GM18867 (cell line): ENCODE measurements around the gene ZNF892.
"Not testable (repeated sequence)": the region's sequence is repeated elsewhere in the genome, so short reads cannot be mapped to it uniquely, and the experiment has no call there.

ENCODE experiments used
- ATAC-seq: cut with Tn5 transposase; IDR thresholded peaks from one replicate; pipeline ENCODE4 v1.9.1; 2021; ENCODE audit warnings: mild to moderate bottlenecking, moderate library complexity; ENCODE audit not compliant: unreplicated experiment

The ZNF892 gene

DNA sequence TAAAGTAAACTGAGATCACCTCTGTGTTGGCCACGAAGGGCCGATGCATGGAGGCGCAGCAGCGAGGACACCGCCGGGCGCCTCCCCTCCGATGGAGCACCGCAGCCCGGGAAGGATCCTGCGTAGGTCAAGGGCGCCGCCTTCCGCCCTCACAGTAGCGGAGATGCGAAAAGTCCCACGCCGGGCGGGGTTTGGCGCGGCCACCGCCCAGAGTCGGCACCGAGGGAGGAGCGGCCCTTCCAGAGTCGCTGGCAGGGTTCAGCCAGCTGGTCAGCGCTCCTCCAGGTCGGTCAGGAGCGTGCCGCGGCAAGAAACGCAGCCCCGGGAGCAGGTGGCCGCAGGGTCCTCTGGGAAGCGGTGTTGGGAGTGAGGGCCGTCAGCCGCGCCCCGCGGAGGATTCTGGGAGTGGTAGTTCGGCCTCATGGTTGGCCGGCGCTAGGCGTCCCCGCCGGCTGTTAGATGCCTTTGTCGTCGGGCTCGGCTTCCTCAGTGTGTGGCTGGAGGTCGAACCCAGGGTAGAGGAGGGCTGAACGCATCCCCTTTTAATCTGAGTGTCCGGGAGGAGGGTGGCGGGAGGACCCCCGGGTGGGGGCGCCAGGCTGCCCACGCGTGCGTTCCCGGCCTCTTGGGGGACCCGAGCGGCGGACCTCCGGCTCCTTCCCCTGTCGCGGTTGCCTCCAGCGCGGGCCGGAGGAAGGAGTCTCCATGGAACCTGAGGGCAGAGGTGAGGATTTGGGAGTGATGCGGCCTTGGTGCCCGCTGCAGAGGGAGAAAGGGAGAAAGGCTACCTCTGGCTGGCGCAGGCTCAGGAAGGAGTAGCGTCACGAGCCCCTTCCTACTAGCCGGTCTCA is at the start of gene ZNF892:
Gene ZNF892 (plus strand): TSS at position 411 of the 851 bp plus-strand sequence. CDS start 295 bp downstream, at position 706.
- ATAC-seq = peak; percentile 98

DNA sequence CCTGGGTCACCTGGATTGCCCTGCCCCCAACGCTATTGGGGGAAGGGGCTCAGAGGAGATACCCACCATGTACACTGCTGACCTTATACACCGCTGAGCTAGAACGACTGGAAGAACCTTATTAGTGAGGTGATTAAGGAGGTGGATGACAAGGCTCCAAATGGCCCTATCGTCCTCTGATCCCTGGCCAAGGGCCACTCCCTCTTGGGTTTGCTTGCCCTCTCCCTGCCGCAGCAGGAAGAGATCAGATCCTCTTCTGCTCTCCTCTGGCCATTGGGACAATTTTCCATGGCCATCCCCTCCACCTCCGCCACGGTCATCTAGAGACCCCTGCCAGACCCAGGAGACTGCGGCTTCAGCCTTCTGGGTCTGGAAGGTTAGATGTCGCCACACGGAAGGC is 48.9 kb upstream of the ZNF892 start:
- ATAC-seq = no peak

DNA sequence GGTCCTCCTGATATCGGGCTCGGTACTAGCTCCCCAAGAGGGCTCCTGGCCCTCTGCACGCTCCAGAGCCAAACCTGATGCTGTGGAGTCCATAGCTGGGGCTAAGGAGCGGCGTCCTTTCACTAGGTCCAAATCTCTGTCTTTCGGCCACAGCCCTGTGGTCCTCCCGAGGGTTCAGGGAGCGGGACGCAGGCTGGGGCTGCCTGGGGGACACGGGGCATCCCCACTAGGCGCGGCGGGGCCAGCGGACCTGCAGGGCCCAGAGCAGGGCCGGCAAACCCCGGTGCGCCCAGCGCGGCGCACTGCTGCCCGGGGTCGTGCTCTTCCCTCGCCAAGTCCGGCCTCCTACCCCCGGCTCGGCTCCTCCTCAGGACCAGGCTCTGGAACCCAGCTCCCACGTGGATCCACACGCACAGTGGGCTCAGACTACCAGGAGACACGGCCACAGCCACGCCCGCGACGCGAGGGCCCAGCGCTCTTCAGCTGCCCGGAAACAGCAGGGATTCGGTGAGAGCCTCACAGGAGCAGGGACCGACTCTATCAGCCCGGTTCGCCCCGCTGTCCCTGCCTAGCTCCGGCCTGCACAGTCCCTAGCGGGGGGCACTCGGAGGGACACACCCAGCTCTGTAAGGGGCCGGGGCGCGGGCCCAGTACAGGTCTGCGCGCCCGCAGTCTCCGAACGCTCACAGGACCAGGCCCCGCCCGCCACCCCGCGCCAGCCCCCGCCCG is 48.3 kb upstream of the ZNF892 start:
- peak; percentile 49 for ATAC-seq

DNA sequence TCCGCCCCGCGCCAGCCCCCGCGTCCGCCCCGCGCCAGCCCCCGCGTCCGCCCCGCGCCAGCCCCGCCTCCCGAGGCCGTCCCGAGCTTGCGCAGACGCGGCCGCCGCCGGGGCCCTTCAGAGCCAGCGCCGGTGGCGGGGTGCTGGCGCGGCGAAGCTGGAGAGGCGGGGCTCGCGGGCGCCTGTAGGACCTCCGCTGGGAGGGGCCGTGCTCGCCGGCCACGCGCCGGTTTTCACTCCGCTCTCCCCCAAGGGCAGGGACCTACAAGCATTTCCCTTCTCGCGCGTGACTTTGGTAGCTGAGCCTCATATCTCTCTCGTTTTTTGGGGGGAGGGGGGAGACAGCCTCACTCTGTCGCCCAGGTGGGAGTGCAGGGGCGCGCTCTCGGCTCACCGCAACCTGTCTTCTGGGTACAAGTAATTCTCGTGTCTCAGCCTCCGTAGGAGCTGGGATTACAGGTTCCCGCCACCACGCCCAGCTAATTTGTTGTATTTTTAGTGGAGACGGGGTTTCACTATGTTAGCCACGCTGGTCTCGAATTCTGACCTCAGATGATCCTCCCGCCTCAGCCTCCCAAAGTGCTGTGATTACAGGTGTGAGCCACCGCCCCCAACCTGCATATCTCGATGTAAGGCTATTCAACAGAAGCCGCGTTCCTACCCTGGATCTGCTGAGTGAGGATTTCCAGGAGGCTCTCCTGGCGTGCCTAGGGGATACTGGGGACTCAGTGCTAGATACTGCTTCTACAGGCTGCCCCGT is 47.5 kb upstream of the ZNF892 start, which contains the start of gene ZNF514:
Gene ZNF514 (minus strand): TSS at position 159 of the 760 bp plus-strand sequence. CDS start 6,595 bp downstream, outside the sequence.
- peak; percentile 97 for ATAC-seq

DNA sequence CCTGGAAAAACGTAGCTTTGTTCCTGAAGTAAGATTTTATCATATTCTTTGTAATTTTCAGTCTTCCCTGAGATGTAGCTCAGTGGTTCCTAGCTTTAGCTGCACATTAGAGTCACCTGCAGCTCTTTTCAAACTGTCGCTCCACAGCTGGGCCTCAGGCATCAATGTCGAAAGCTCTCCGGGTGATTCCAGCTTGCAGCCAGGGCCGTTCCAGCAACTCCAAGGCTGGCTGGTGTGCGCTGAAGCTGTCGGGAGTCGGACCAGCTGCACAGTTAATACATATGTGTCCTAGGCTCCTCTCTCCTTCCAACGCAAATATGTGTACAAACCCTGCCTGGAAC is 42.3 kb upstream of the ZNF892 start:
- peak; percentile 20 for ATAC-seq

DNA sequence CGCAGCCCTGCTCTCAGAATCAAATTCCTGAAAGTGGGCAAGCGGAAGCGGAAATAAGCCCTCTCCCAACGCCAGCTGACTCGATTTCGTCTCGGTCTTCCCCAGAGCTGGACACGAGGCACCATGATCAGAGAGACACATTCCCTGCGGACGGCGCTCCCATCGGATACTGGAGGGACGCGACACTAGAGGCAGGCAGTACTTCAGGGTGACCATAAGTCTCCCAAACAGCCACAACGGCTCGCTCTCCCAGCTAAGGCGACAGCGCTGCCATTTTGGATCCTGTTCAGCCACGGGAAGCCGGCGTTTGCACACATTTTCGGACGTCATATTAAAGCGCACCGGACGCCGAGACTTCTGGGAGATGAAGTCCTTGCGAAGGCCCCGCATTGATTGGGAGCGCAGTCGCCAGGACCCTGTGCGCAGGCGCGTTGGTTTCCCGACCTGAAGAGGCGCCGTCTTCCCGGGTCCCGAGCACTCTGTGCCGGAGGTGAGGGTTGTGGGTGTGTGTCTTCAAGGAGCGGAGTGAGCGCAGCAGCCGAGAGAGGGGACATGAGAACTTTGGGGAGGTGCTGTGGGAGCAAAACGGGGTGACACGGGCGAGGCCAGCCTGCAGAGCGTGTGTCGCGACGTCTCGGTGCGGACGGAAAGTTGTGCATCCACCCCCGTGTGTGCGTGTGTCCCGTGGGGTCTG is 41.8 kb upstream of the ZNF892 start, which contains the start of gene ZNF2:
Gene ZNF2 (plus strand): TSS at position 439 of the 694 bp plus-strand sequence. CDS start 10,418 bp downstream, outside the sequence.
- ATAC-seq = peak; percentile 94

DNA sequence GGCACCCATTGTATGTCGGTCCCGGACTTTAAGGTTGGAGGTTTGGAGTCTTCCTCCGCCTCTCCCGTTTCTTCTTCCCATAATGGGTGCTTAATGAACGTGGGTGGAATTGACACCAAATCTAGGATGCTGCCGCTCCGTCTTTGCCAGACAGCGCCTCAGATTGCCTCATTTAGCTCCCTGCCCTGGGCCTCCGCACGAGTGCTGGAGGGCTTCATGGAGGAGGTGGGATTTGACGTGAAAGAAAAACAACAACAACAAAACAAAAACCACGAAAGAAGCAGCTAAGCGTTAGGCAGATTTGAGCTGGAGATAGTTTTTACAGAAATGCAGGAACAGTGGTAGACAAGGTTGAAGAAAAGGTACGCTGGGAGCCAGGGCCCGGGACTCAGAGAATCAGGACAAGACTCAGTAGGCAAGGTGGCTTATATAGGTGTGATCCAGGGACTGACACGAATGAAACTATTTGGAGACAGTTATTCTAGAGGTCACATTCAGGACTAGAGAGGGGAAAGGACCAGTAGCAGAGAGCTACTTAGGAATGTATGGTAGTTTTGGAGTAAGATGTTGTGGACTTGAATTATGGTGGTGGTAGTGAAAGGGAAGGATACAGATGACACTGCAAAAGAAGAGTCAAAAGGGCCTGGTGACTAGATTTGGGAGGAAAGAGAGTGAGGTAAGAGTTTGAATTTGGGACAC is 41.1 kb upstream of the ZNF892 start:
- ATAC-seq = peak; percentile 14

DNA sequence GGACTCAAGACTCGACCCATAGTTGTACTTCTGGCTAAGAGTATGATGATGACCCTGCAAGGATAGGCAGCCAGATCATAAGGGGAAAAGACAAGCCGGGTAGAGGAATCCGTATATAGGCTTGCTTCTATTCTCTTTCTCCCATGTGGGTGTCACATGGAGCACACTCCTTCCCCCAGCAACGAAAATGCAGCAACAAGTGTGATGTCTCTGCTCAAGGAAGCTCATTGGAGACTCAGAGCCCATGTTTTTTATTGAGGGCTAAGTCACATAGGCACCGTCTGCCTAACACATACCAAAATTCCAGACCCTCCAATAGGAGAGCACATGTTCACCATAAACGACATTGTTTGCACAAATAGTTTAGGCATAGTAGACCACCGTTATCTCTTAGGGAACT is 35.4 kb upstream of the ZNF892 start:
- no peak for ATAC-seq

DNA sequence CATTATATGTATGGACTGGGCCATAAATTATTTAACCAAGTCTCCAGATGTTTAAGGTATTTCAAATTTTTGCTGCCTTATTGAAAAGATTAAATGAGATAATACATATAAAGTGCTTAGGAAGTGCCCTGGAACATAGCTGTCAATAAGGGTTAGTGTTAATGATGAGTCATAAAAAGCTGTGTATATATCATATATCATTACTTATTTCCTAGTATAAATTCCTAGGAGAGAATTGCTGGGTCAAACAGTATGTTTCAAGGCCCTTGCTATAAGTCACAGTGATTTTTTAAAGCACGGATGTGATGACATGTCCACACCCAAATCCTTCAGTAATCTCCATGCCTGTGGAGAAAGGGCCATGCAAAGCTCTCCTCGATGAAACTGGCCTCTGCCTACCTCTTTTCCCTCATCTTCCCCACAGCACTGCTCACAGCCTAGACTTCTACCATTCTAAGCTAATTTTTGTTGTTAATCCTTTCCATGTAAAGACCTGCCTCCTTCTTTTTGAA is 33.2 kb upstream of the ZNF892 start:
- no peak for ATAC-seq

DNA sequence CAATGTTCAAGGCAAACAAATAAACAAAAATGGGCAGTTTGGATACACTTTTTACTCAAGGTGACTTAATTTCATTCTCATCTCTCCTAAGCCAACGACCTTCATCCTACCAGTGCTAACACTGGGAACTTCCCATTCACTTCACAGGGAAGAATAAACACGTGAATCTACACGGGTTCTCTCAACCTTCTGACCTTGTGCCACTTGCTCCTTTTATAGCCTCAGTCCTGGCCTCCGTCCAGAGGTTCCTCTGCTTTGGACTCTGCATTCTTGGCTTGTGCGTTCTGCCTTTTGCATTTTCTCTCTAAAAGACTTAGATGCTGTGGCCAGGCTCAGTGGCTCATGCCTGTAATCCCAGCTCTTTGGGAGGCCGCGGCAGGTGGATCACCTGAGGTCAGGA is 27.9 kb upstream of the ZNF892 start:
- no peak for ATAC-seq

DNA sequence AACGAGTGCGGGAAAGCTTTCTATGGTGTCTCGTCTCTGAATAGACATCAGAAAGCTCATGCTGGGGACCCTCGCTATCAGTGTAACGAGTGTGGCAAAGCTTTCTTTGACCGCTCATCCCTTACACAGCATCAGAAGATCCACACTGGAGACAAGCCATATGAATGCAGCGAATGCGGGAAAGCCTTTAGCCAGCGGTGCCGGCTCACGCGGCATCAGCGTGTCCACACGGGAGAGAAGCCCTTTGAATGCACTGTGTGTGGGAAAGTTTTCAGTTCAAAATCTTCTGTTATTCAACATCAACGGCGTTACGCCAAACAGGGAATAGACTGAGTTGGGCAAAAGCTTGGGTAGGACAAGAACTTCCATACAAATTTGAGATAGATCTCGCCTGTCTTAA is 25.5 kb upstream of the ZNF892 start:
- no peak for ATAC-seq

DNA sequence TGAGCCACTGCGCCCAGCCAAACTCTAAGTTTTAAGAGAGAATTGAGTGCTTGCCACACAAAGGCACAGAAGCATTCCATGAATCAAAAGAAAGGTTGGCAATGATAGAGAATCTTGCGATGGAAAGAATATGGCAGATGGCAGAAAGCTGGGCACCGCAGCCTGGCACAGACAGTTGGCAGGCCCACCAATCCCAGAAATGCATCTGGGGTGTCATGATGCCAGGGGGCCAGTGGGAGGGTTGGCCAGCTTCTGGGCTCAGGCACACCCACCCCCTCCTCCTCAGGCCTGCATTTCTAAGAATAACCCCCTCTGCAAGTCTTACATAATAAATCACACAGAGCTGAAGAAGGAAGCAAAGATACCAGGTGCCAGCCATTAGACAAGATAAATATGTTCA is 22.1 kb upstream of the ZNF892 start:
- ATAC-seq = no peak

DNA sequence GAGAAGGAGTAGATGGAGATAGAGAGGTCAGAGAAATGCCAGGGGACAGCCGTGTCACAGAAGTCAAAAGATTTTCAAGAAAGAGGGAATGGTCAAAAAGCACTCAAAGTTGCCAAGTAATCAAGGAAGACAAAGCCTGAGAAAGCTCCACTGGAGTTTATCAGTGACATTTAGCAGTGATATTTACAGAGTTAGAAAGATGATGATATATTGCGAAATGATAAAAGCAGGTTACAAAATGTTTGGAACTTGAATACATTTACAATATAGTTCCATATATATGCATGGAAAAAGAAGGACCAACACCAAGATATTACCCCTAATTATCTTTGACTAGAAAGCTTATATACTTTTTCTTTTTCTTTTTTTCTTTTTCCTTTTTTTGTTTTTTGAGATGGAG is 21.3 kb upstream of the ZNF892 start:
- ATAC-seq = no peak

DNA sequence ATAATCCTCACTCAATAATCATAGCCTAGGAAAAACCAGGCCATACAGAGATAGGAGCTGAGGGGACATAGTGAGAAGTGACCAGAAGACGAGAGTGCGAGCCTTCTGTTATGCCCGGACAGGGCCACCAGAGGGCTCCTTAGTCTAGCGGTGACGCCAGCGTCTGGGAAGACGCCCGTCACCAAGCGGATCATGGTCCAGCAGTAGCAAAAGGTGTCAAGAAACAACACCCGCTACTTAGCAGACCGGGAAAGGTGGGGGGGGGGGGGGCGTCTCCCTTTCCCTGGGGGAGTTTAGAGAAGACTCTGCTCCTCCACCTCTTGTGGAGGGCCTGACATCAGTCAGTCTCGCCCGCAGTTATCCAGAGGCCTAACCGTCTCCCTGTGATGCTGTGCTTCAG is 14.4 kb upstream of the ZNF892 start:
- ATAC-seq = not testable (repeated sequence)

DNA sequence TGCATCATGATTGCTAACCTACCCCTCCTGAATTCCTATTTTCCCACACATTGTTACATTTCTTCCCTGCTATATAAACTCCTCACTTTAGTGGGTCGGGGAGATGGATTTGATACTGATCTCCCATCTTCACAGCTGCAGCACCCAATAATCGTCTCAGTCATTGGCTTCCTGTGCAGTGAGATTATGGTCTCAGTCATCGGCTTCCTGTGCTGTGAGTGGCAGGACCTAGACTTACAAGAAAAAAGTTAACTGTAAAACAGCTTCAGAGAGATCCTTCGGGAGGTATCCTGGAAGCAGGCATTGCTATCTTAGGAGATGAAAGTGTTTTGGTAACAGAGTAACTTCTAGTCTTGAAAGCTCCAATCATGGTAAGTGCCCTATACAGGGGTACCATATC is 3.4 kb upstream of the ZNF892 start:
- ATAC-seq = no peak

DNA sequence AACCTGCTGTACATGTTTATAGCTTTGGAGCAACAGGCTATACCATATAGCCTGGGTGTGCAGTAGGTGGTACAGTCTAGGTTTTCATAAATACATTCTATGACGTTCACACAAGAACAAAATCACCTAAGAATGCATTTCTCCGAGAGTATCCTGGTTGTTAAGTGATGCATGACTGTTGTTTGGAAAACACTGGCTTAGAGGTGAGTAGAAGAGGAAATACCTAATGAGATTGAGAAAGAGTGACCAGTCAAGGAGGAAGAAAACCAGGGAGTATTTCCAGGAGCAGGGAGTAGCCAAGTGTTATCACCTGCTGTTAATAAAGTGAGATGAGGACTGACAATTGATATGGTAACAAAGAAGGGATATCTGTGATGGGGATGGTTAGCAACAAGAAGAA is 2.9 kb upstream of the ZNF892 start:
- no peak for ATAC-seq

DNA sequence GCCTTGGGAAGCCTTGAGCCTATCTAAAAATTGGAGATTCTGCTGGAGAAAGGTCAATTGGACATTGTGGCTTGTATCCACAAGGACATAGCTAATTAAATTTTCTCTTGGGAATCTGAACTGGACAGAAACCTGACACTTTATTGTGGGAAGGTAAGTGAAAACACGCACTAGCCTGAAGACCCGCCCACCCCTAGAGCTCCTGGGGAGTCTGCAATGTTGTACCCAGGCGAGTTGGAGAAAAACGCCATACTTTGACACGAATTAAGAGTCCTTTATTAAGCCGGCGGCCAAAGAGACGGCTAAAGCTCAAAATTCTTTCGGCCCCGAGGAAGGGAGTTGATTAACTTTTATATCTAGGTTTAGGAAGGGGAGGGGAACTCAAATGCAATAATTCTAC is 1.2 kb upstream of the ZNF892 start:
- ATAC-seq = no peak

DNA sequence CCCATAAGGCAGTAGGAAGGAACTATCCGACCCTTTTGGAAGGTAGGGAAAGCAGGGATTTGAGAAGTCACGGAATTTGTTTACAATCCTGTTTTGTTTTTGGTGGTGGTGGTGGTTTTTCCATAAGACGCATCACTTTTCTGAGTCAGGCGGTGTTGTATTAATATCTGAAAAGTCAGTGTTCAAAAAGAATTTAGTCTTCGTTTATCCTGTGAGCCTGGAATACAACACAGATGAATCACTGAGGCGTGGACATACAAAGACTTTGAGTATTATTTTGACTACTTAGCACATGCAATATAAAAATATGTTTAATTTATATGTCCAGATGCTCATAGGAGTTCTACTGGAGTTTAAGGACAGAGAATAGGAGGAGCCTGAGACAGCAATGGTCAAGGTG is 785 bp downstream of the ZNF892 start:
- ATAC-seq = no peak

DNA sequence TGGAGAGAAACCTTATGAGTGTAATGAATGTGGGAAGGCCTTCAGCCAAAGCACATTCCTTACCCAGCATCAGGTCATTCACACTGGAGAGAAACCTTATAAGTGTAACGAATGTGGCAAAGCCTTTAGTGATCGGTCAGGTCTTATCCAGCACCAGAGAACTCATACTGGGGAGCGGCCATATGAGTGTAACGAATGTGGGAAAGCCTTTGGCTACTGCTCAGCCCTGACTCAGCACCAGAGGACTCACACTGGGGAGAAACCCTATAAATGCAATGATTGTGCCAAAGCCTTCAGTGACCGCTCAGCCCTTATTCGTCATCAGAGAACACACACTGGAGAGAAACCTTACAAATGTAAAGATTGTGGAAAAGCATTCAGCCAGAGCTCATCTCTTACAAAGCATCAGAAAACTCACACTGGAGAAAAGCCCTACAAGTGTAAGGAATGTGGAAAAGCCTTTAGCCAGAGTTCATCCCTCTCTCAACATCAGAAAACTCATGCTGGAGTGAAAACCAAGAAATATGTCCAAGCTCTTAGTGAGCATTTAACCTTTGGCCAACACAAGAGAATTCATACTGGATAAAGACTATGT is 7.8 kb downstream of the ZNF892 start:
- no peak for ATAC-seq

DNA sequence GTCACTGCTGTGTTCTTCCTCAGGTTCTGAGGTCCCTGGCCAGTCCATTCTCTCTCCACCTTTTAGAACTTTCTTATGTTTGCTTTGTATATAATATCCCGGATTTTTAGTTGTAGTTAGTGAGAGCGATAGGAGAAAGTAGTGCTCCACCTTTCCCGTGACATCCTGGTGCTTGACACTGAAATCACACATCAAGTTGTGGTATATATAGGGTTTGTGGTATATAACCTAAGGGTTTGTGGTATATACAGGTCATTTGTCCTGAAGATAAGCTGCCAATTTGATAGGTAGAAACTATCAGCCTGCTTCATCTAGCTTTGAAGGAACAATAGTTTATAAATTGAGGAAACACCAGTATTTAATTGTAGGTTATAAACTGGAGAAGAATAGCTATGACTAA is 13.1 kb downstream of the ZNF892 start:
- no peak for ATAC-seq
